ENCODE measurements around the gene NT5C. TPM values are rescaled to one million over a fixed set of nuclear protein-coding genes. Genes with fewer than 3 reads are reported as not detected.
"Not testable (repeated sequence)": the region's sequence is repeated elsewhere in the genome, so short reads cannot be mapped to it uniquely, and the experiment has no call there.

The NT5C gene
- total RNA-seq, 1 donor from 2014 or later, result 18.1 TPM

DNA sequence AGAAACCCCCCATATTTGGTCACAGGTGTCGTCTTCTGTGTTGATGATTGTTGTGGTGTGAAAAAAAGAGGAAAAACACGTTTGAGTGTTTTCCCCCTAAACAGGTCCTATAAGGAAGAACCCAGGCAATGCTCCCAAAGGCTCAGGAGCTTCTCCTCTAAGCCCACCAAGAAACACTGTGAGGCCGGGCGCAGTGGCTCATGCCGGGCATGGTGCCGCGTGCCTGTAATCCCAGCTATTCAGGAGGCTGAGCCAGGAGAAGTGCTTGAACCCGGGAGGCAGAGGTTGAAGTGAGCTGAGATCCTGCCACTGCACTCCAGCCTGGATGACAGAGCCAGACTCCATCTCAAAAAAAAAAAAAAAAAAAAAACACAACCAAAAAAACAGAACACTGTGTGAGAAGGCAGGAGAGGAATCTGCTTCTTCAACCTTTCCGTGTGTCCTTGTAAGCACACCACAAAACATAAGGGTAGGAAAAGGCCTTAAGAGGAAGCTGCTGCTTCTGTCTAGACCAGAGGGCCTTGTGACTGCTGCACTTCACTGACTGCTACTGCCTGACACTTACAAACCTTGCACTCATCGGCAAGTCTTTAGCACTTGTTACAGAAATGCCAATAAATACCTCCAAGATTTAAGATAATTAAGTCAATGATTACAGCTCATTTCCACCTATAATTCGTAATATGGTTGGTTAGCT is 13.4 kb upstream of the NT5C start:
- no peak for DNase-seq

DNA sequence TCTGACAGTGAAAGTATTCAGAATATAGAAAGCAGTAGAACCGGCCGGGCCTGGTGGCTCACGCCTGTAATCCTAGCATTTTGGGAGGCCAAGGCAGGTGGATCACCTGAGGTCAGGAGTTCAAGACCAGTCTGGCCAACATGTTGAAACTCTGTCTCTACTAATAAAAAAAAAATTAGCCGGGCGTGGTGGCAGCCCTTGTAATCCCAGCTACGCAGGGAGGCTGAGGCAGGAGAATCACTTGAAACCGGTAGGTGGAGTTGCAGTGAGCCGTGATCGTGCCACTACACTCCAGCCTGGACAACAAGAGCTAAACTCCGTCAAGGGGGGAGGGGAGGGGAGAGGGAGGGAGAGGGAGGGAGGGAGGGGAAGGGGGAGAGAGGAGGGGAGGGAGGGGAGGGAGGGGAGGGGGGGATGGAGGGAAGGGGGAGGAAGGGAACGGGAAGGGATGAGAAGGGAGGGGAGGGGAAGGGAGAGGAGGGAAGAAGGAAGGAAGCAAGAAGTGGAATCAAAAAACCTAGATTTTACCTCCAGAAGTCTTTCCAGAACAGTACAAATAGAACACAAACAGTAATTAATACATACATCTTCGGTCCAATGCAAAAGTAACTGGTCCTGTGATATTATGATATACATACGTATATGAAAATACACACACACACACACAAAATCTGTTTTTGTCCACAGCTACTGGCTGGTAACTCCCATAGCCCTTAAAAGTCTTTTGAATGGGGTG is 10.9 kb upstream of the NT5C start:
- no peak for DNase-seq

DNA sequence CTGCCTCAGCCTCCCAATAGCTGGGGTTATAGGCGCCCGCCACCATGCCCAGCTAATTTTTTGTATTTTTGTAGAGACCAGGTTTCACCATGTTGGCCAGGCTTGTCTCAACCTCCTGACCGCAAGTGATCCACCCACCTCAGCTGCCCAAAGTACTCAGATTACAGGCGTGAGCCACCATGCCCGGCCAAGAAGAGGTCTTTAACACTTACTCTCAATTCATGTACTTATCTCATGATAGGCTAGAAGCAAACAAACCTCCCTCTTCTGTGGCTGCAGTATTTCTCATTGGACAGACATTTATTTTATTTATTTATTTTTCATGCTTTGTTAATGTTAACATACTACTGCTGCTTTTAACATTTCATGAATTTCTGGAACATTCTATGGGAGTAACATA is 7.0 kb upstream of the NT5C start:
- DNase-seq, result no peak

DNA sequence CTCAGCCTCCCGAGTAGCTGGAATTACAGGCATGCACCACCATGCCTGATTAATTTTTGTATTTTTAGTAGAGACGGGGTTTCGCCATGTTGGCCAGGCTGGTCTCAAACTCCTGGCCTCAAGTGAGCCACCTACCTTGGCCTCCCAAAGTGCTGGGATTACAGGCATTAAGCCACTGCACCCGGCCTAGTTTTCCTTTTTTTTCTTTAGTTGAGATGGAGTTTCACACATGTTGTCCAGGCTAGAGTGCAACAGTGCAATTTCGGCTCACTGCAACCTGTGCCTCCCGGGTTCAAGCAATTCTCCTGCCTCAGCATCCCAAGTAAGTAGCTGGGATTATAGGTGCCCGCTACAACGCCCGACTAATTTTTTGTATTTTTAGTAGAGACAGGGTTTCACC is 6.2 kb upstream of the NT5C start:
- not testable (repeated sequence) for DNase-seq

DNA sequence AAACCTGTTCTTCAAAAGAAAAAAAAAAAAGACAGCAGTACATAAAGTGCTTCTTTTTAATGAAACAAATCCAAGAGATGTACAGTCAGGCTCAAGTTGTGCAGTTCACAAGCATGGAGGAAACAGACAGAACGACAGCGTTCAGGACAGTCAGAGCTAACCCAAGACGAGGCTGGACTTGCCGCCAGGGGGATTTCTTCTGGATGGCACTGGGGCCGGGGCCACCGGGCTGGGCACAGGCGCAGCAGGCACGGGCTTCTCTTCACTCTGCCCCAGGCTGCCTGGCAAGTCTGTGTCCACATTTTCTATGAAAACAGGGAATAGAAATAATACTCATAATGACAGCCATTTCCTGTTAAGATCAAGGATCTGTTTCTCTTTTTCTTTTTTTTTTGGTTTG is 4.4 kb upstream of the NT5C start:
- DNase-seq, result no peak

DNA sequence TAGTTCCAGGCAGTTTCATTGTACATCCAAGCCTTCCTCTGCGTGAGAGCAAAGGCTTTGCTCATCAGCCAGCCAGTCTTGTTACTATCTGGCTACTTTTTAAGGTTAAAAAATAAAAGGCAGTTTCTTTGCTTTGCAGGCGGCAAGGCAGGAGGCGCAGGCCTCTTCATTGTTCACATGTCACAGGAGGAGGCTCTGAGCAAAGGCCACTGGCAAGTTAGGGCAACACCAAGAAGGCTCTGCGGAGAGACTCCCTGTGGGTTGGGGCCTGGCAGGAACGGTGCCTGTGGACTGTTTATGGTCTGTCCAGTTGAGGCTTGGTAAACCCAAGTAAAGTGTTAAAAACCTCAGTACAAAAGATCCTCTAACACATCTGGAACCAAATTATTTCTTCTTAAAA is 3.9 kb upstream of the NT5C start:
- DNase-seq, result no peak

DNA sequence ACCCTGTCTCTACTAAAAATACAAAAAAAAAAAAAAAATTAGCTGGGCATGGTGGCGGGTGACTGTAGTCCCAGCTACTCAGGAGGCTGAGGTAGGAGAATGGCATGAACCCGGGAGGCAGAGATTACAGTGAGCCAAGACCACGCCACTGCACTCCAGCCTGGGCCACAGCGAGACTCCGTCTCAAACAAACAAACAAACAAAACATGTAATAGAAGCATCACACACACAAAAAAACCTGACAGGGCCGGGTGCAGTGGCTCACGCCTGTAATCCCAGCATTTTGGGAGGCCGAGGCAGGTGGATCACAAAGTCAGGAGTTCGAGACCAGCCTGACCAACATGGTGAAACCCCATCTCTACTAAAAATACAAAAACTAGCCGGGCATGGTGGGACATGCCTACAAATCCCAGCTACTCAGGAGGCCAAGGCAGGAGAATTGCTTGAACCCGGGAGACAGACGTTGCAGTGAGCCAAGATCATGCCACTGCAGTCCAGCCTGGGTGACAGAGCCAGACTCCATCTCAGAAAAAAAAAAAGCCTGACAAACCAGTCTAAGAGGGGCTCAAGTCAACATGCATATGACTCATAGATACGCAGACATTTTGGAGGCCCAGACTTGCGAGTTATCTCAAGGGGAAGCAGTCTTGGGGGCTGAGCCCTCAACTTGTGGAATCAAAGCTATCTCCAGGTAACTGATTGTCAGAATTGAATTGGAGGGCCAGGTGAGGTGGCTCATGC is 2.2 kb upstream of the NT5C start:
- DNase-seq, result not testable (repeated sequence)

DNA sequence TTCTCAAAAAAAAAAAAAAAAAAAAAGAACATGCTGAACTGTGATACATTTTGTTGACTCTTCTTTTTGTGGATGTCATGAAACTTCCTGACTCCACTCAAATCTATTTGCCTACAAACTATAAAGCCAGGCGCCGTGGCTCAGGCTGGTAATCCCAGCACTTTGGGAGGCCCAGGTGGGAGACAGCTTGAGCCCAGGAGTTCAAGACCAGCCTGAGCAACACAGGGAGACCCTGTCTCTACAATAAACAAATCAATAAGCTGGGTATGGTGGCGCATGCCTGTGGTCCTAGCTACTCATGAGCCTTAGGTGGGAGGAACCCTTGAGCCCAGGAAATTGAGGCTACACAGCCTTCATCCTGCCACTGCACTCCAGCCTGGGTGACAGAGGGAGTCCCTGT is 1.5 kb upstream of the NT5C start:
- DNase-seq, result no peak

DNA sequence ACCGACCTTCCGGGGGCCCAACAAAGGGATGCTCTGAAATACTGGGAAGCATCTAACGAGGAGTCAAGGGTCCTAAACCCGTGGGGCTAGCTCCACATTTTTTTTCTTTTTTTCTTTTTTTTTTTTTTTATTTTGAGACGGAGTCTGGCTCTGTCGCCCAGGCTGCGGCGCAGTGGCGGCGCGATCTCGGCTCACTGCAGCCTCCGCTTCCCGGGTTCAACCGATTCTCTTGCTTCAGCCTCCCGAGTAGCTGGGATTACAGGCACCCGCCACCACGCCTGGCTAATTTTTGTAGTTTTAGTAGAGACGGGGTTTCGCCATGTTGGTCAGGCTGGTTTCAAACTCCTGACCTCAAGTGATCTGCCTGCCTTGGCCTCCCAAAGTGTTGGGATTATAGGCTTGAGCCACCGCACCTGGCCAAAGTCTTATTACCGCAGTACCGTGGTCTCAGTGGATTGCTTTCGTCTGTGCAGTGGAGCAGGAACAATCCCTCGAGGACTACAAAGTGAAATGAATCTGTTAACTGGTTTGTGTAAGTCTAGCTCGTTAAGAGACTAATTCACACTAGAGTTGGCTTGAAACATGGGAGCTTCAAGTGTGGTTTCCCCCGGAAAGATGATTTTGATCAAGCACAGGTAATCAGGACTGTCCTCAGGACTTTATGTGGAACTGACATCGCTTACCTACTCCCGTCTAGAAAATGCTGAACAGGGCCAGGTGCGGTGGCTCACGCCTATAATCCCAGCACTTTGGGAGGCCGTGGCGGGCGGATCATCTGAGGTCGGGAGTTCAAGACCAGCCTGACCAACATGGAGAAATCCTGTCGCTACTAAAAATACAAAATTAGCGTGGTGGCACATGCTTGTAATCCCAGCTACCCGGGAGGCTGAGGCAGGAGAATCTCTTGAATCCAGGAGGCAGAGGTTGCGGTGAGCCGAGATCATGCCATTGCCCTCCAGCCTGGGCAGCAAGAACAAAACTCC is 767 bp upstream of the NT5C start:
- DNase-seq, result not testable (repeated sequence)

DNA sequence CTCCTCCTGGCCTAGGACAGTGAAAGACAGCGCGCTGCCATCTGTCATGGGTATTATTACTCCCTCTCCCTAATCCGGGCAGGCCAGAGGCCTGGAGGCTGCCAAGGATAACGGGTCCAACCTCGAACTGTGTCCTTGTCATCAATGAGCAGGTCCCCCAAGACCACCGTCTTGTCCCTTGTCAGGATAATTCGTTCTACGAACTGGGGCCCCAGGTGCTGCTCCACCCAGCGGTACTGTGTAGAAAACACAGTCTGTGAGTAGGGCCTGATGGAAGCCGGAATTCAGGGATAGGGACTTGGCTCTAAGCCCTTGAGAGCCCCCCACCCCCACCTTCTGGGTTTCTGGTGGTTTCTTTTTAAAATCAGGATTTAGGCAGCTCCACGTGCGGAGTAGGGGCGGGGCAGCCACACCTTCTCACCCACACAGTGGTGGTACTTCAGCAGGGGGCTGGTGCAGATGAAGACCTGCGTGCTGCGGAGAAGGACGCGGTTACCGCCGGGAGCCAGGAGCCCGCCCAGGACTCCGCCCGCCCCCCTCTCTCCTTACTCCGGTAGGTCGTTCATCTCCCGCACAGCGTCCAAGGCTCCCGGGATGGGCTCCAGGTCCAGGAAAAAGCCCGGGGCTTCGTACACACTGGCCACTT is 787 bp downstream of the NT5C start:
- DNase-seq, result peak; percentile 50

DNA sequence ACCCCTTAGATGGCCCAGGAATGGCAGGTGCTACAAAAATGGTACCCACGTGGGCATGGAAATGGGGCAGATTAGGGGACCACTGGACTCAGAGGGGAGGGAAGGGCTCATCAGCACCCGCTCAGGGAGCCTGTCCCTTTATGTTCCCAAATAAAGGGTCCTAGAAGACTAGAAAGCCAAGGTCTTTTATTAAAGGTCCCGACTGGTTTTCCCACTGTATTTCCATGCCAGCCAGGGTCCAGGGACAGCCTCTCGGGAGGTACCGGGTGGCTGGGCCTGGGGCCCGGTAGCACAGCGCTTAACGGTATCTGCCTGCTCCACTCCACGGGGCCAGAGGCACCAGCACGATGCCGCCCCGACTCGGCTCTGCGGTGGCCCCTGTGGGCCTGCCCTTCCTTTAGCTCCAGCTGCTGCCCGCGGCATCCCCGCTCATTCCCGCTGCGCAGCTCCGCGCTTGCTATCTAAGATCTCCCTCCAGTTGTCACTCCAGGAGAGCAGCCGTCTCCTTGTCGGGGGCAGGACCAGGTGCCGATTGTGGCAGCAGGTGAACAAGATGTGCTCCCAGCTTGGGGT is 1.4 kb downstream of the NT5C start:
- no peak for DNase-seq

DNA sequence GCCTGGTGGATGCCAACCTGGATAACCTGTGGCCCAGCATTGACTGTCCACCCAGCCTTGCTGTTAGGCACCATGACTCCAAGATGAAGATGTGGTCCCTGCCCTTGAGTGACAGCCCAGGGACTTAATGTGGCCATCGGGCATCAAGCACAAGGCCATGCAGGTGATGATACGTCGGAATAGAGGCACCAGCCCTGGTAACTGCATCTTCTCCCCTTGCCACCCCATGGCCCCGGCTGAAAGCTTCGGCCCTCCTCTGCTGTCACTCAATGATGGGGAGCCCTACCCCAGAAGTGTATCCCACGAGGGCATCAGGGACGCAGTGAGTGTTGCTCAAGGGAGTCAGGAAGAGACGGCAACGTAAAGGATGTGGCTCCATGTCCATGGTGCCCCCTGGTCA is 2.0 kb downstream of the NT5C start:
- DNase-seq, result no peak

DNA sequence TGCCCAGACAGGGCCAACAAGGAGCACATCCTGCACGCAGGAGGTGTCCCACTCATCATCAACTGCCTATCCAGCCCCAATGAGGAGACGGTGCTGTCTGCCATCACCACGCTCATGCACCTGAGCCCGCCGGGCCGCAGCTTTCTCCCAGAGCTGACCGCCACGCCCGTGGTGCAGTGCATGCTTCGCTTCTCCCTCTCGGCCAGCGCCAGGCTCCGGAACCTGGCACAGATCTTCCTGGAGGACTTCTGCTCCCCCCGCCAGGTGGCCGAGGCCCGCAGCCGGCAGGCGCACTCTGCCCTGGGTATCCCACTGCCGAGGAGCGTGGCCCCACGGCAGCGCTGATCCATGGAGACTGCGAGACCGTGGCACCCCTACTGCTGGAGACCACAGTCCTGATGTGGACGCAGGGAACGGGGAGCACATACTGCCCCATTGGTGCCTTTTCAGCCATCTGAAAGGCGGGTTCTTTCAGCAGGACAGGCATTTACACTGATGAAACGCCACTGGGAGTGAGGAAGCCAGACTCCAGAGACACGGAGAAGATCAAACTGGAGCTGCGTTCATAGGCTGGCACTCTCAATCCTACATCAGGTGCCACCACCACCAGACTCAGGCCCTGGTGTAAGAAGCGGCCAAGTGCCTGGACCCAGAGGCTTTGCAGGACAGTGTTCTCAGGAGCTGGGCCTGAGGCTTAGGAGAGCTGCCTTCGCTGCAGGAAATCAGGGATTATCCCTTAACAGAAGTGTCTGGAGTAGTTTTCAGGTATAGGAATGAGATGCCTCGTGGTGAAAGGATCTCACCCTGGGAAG is 2.6 kb downstream of the NT5C start:
- DNase-seq, result no peak

DNA sequence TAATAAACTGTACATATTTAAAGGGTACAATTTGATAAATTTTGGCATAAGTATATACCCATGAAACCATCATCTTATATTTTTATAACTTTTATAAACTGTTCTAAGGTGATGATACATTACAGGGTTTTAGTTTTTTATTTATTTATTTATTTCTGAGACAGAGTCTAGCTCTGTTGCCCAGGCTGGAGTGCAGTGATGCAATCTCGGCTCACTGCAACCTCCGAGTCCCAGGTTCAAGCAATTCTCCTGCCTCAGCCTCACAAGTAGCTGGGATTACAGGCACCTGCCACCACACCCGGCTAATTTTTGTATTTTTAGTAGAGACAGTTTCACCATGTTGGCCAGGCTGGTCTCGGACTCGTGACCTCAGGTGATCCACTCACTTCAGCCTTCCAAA is 3.6 kb downstream of the NT5C start:
- not testable (repeated sequence) for DNase-seq

DNA sequence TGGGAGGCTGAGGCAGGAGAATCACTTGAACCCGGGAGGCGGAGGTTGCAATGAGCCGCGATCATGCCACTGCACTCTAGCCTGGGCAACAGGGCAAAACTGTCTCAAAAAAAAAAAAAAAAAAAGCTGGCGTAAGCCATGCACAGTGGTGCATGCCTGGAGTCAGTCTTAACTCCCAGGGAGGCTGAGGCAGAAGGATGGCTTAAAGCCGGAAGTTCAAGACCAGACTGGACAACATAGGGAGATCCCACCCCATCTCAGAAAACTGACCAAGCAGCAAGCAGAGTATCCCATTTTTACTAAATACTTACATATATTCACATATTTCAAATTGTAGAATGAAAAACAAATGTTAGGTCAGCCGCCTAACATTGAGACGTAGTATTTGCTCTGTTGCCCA is 4.6 kb downstream of the NT5C start:
- DNase-seq, result no peak

DNA sequence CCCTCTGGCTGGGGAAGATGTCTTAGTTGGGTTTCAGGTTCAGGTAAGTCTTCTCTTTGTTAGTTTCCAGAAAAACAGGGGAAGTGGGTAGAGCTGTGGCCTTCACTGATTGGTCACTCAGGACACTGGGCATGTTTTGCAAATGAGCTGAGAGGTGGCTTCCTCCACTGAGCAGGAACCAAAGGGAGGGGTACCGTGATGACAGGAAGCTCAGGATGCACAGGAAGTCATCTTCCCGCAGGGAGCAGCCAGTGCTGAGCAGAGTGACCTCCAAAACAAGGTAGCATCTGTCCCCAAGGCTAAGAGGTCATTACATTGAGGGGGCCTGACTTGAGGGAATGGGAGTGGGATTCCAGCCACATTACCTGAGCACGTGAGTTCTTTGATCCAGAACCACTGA is 5.6 kb downstream of the NT5C start:
- no peak for DNase-seq

DNA sequence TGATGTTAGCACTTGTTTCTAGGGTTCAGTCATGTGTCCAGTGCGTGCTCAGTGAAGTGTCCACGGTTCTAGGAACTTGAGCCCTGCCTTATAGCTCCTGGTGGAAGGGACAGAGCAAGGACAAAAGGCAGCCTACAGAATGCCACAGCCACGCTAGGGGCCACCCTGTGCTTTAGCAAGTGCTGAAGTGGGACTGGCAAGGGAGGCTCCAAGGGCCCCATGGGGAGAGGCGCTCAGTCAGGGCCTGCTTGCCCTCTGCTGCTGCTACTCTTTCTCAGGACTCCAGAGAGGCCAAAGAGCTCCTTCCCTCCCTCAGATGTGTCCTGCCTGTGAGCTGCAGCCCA is 6.8 kb downstream of the NT5C start:
- DNase-seq, result no peak

DNA sequence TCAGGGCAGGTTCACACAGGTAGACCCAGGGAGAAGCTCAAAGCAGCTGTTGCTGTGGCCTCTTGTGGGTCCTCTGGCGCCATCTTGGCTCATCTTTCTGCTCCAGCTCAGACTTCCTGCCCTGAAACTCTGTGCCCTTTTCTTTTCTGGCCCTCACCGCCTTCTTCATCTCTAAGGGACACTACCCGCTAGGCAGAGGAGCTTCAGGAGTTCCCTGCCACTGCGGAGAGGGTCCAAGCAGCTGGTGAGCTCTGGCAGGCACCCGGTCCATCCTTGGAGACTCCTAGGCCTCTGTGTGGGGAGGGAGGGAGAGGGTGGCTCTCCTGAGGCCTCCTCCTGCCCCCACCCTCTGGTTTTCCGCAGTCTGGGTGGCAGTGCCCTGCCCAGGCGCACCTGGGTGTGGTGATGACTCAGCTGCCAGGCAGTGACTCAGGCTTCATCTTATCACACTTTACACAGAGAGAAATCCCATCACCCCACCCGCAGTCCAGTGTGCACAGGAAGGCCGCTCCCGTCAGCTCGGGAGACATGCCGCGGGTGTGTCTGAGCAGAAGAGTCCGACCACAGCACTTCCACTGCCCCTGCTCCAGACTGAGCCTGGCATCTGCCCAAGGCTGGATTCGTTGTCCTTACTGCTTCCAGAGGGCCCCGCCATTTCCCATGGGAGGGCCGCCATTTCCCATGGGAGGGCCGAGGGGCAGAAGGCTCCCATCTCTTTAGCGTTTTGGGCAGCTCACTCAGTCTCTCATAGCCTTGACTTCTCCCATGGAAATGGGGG is 7.3 kb downstream of the NT5C start:
- peak; percentile 18 for DNase-seq

DNA sequence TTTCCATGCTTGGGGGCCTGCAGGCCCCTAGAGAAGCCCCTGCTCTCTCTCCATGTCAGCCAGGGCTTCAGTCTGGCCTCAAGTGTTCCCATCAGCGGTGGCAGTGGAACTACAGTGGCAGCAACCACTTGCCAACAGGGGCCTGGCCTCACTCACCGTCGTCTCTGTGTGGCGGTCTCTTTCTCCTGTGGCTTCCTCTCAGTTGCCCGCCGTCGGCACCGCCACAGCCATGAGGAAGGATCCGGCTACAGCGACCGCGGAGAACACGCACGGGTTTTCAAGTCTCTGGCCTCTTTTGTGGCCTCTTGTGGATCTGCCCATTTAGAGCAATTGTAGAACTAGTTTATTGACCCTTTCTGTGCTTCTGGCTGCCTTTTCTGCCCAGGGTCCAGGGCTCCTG is 13.2 kb downstream of the NT5C start:
- no peak for DNase-seq

DNA sequence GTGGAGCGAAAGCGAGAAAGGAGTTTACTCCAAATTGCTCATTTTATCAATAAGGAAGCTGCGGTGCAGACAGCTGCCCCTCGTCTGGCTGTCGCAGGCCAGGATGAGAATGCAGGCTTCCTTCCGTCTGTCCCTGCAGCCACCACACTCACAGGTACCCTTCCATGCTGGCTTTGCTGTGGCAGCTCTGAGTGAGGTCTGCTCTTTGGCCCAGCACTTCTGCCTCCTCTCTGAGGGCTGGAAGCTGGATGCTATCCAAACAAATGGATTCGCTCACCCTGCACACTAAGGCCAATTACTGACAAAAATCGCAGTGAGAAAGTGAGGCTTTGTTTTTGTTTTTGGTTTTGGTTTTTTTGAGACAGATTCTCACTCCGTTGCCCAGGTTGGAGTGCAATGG is 14.8 kb downstream of the NT5C start:
- no peak for DNase-seq
